GM19372 (cell line): ENCODE measurements around the gene EPAS1.
A peak's percentile ranks its signal among the peaks of the same experiment; 100 is the strongest.

Source experiments
- ATAC-seq: cut with Tn5 transposase; IDR thresholded peaks from one replicate; pipeline ENCODE4 v1.9.1; 2021; ENCODE audit warnings: mild to moderate bottlenecking, low read depth, moderate library complexity; ENCODE audit not compliant: unreplicated experiment

Gene EPAS1

DNA sequence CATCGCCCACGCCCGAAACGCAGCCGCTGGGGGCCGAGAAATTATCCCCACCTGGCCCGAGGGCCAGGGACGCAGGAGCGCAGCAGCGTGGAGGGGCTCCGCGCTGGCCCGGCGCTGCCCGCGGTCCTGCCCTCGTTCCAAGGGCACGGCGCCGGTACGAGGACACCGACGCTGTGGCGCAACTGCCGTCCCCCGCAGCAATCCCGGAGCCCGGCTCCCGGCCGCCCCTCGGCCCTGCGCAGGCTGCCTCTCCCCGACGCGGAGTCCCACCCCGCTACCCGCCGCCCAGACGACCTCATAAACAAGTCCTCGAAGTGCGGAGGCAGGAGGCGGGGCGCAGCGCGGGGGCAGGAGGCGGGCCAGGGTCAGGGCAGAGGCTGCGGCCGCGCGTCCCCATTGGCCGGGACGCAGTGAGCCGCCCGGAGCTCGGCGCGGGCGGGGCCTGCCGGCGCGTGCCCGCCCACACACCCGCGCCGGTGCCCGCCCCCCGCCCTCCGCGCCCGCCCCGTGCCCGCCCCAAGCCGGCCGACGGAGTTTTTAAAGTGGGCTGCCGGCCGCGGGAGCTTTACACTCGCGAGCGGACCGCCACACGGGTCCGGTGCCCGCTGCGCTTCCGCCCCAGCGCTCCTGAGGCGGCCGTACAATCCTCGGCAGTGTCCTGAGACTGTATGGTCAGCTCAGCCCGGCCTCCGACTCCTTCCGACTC is at the start of gene EPAS1:
EPAS1 (plus strand) TSS at position 568 of the 706 bp plus-strand sequence. CDS start 505 bp downstream, outside the sequence.
- peak; percentile 79 for ATAC-seq

DNA sequence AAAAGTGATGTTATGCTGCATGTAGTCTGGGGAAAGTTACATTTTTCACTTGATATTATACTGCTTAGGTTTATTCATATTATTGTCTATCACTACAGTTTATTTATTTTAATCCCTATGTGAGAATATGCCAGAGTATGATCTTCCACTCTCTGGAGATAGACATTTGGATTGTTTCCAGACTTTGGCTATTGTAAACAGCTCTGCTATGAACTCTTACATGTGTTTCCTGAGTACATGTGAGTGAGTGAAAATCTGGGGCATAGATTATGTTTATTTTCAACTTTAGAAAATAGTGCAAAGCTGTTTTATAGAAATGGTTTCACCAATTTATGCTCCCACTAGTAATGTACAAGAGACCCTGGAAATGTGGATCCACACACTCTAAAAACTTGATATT is 49.0 kb upstream of the EPAS1 start:
- no peak for ATAC-seq

GRCh38 chr2:46249654-46250053 is 47.6 kb upstream of the EPAS1 start:
- no peak for ATAC-seq

DNA sequence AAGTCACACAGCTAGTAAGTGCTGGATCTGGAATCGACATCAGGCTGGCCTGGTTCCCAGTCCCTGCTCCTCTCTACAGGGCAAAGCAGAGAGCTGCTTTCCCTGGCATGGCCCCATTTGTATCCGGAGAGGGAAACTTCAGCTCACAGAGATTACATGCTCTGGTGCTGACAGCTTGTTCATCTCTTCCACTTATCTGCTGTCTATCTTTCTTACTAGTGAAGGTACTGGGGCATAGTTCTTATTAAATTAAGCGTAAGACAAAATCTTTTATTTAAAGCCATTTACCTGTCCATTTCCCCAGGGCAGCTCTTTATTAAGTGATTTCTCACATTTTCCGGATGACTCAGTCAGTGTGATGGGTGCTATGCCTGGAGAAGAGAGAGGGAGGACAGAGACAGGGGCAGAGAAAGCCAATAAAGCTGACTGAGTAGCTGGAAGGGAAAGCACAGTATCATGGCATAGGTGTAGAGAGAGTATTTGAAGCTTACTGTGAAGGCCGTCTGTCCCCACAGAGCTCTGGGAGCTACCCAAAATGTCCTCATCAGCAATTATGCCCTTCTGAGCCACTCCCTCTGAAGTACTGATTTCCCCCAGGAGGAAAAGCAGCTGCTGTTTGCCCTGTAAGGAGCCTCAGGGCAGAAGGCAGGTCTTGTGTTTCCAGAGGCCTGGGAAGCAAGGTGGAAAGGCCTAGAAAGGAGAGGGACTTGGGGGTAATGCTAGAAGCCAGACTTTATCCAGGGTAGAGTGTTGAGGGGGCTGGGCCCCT is 44.1 kb upstream of the EPAS1 start:
- ATAC-seq: no peak

GRCh38 chr2:46254474-46254873 is 42.7 kb upstream of the EPAS1 start:
- no peak for ATAC-seq

DNA sequence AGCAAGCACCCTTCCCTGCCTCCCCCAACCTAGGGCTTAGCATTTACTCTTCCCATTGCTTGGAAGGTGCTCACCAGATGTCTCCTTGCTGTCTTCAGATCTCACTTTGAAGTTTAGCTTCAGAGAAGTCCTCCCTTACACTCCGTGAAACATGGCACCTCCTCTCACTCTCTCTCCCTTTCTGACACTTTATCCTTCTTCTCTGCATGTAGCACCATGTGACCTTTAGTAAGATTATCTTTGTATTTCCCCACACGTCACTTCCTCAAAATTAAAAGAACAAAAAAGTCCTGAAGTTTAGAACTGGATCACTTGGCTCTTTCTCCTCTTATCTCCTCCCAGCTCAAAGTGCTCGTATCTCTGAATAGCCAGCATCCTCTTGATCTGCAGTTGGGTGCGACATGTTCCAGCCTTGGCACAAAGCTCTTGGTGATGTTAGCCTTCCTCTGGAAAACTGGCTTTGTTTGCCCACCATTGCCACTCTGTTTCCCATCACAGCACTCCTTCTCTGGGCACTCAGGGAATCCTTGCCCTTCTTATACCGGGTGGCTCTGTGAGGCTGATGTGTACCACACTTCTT is 40.6 kb upstream of the EPAS1 start:
- no peak for ATAC-seq

DNA sequence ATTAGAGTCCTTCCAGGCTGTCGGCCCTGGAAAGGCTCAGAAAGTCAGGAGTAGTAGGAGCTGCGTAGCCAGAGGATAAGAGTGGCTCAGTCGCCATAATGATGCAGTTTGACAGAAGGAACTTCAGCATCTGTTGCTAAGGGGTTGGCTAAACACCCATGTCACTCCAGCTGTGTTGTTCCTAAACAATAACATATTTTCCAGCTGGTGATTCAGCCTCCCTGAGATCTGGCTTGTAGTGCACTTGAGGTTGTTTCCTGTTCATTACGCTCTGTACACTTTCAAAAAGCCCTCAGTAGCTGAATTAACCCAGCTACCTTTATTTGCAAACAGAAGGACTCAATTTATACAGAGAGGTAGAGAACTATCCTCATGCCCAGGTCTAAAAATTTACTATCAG is 39.7 kb upstream of the EPAS1 start:
- ATAC-seq: no peak

GRCh38 chr2:46257980-46258379 is 39.2 kb upstream of the EPAS1 start:
- ATAC-seq: no peak

DNA sequence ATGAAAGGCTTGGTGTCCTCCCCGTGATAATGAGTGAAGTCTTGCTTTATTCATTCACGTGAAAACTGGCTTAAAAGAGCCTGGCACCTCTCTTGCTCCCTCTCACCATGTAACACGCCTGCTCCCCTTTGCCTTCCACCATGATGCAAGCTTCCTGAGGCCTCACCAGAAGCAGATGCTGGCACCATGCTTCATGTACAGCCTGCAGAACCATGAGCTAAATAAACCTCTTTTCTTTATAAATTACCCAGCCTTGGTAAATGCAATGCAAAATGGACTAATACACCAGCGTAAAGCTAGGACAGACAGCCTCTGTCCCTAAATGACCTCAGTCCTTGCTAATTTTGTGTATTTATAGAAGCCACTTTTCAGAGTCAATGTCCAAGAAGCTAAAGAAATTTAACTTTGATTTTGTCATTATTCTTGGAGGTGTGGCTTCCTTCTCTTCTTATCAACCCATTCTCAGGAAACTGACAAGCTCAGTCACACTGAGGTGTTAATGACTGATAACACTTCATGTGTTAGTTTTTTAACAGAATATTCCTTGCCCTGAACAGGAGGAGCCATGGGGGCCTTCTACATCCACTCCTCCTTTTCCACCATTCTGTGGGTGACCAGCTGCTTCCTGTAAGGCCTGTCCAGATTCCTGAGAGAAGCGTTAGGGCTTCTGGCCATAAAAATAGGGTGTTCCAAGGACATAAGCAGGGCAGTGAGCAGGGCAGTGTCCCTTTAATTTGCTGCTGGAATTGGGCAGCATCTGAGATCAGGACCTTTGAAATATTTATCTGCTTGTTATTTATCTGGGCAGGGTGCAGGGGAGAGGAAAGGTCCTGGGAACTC is 38.0 kb upstream of the EPAS1 start:
- no peak for ATAC-seq

DNA sequence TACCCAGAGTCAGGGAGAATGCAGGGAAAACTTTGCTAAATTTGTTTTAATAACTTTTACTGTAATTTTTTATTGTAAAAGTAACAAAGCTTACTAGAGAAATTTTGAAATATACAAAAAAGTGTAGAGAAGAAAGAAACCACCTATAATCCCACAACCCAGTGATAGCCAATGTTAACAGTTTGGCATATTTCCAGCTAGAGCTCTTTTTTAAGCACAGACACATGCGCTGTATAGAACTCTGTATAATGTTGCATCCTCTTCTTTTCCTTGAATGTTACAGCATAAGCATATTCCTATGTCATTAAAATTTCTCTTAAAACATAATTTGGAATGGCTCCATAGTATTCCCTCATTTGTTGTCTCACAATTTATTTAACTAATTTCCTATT is 37.4 kb upstream of the EPAS1 start:
- no peak for ATAC-seq

GRCh38 chr2:46260305-46260704 is 36.9 kb upstream of the EPAS1 start:
- ATAC-seq: no peak

DNA sequence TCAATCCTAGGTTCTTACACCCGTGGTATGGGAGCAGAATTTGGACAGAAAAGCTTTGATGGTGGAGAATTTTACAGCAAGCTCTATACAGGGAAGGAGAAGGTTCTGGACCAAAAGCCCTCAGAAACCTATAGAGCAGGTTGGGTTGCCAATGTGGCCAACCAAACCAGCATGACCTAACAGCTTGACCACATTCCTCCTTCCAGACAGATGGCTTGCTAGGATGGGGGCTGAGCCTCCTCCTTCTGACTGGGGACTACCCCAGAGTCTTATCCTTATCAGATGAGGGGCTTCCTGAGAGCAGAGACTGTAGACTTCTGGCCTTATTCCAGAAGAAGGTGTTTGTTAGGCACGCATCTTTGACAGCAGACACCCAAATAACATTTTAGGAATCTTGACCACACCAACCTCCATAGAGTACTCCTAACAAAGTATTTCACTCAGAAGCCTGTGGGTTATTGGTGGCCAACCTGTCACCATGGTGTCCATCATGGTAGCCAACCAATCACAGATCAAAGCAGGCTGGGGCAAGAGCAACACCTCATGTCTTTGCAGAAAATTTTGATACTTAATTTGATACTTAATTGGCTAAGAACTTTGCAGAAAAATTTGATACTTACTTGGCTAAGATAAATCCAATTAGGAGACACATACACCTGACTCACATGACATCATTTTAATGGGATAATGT is 34.8 kb upstream of the EPAS1 start:
- ATAC-seq: no peak

- ATAC-seq: no peak
These were observed 33.9 kb upstream of the EPAS1 start for GRCh38 chr2:46263347-46263746.

DNA sequence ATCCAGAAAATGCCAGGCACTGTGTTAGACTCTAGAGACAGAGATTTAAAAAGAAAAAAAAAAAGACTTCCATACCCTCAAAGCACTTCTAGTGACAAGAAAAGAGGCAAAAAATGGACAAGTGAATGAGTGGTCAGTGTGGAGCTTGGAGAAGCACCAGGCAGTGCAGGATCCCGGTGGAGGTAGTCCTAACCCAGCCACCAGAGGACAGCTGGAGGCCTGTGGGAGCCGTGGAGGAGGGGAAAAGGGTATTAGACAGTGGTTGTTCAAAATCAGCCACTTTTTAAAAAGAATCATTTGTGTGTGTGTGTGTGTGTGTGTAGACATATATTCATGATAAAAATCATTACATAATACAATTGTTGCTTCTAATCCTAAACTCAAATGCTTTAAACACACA is 32.8 kb upstream of the EPAS1 start:
- ATAC-seq: no peak

- ATAC-seq: no peak
These were observed 31.1 kb upstream of the EPAS1 start for GRCh38 chr2:46266134-46266533.

DNA sequence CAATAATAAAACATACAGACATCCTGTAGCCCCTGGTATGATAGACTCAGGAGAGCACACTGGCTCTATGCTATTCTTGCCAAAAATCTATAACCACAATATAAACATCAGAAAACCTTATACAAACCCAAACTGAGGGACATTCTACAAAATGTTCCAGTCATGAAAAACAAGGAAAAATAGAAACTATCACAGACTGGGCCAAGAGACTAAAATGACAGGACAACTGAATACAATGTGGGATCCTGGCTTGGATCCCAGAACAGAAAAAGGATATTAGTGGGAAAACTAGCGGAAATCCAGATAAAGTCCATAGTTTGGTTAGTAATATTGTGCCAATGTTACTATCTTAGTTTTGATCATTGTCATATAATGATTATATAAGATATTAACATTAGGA is 29.6 kb upstream of the EPAS1 start:
- no peak for ATAC-seq

- ATAC-seq: no peak
These were observed 29.0 kb upstream of the EPAS1 start for GRCh38 chr2:46268196-46268595.

- no peak for ATAC-seq
These were observed 28.2 kb upstream of the EPAS1 start for GRCh38 chr2:46269001-46269400.

DNA sequence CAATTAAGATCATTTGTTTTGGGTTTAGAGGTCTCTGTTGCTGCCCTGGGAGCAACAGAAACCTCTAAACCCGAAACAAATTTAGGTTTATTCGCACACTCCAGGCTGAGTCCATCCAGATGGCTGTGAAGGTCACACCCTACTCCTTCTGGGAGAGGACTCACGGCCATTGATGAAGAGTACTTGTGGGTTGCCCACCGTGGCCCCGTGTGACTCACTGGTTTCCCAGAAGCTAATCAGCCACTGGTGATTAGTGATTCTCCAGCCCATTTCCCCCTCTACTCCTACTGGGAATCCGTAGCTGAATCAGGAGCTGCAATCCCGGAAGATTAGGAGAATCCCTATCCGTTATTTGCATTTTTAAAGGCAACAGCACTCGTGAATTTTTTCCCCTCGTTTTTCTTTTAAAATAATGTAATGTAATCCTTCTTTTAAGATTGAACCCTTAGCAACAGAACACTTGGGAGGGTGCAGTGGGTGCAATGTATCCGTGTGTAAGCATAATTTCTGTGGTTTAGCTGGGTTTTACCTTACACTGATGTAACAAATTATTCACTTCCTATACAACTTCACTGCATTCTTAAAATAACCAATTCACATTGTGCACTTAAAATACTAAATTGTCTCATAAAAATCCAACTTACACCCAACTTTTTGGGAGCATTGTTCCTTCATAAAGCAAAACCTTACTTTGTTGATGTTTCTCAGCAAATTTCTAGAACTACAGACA is 27.5 kb upstream of the EPAS1 start:
- ATAC-seq: no peak

- ATAC-seq: no peak
These were observed 26.8 kb upstream of the EPAS1 start for GRCh38 chr2:46270384-46270783.
